HepG2 (cell line): Measurements from ENCODE around the gene LRTM2. TPM values are rescaled to one million over a fixed set of nuclear protein-coding genes. Genes with fewer than 3 reads are reported as not detected.

Experiments
- ATF3 ChIP-seq: sonication (generic); formaldehyde crosslinking; IDR thresholded peaks from 2 replicates; pipeline ENCODE4 v1.4.0; 2020; ENCODE audit warnings: missing genetic modification reagents
- EP300 ChIP-seq, 3 experiments: sonication (generic) in 1 of 3; formaldehyde crosslinking in 1 of 3; IDR thresholded peaks; 2 replicates each; pipeline versions ENCODE4 v1.5.1 to v1.6.1; 2011 to 2020; ENCODE audit warnings: low read depth in 2 of 3, low read length in 2 of 3, borderline replicate concordance in 1 of 3, improper control_type of control experiment in 1 of 3, mild to moderate bottlenecking in 1 of 3, missing genetic modification reagents in 1 of 3, moderate library complexity in 1 of 3
- HMG20B ChIP-seq: conservative IDR thresholded peaks from 2 replicates; pipeline ENCODE4 v1.6.1; 2016; ENCODE audit warnings: missing genetic modification reagents, missing compliant biosample characterization
- ISL2 ChIP-seq: sonication (generic); formaldehyde crosslinking; IDR thresholded peaks from 2 replicates; pipeline ENCODE4 v1.5.0; 2020; ENCODE audit warnings: missing genetic modification reagents
- NONO ChIP-seq, 2 experiments: fragments of 450-650 bp in 1 of 2; sonication (generic) in 1 of 2; formaldehyde crosslinking in 1 of 2; IDR thresholded peaks in 1 of 2; conservative IDR thresholded peaks in 1 of 2; 2 replicates each; pipeline versions ENCODE4 v1.6.1 to v1.8.0; 2017 to 2022; ENCODE audit warnings: mild to moderate bottlenecking in 1 of 2, missing genetic modification reagents in 1 of 2, moderate library complexity in 1 of 2
- SALL1 ChIP-seq: sonication (generic); formaldehyde crosslinking; IDR thresholded peaks from 2 replicates; pipeline ENCODE4 v1.8.0; 2022; ENCODE audit warnings: mild to moderate bottlenecking, missing genetic modification reagents
- ZNF383 ChIP-seq: sonication (generic); formaldehyde crosslinking; IDR thresholded peaks from 2 replicates; pipeline ENCODE4 v1.4.0; 2020; ENCODE audit warnings: missing genetic modification reagents, mild to moderate bottlenecking, borderline replicate concordance
- ZNF562 ChIP-seq: sonication (generic); formaldehyde crosslinking; IDR thresholded peaks from 2 replicates; pipeline ENCODE4 v1.8.0; 2022; ENCODE audit warnings: missing genetic modification reagents, borderline replicate concordance
- ZNF563 ChIP-seq: sonication (generic); formaldehyde crosslinking; IDR thresholded peaks from 2 replicates; pipeline ENCODE4 v1.8.0; 2022; ENCODE audit warnings: mild to moderate bottlenecking, moderate library complexity, missing genetic modification reagents
- polyA plus RNA-seq, 8 experiments: library from polyadenylated mRNA; depleted of rRNA in 3 of 8; stranded (reverse) in 7 of 8; unstranded in 1 of 8; fragments of >200 nt; fragmentation: Illumina TruSeq in 4 of 8; extraction: Trizol in 4 of 8; gene quantifications; 2 replicates each; pipeline versions ENCODE4 v1.2.1 to v1.2.3, GENCODE V29; 2011 to 2016; ENCODE audit warnings: low read depth in 4 of 8, missing spikeins in 1 of 8, mixed read lengths in 1 of 8; ENCODE audit not compliant: insufficient read depth in 1 of 8
- total RNA-seq, 5 experiments: library from RNA; depleted of rRNA; stranded (reverse); fragments of >200 nt; fragmentation: Illumina TruSeq; extraction: Trizol; gene quantifications; 2 replicates each; pipeline ENCODE4 v1.2.3, GENCODE V29; 2016; ENCODE audit warnings: low read depth in 1 of 5
- TF ChIP-seq, protein P1 (sequence below), 2 experiments: fragments of 450-650 bp in 1 of 2; sonication (generic) in 1 of 2; formaldehyde crosslinking in 1 of 2; IDR thresholded peaks; 2 replicates each; pipeline versions ENCODE4 v1.6.1 to v1.8.0; 2016 to 2022; ENCODE audit warnings: antibody characterized with exemption in 1 of 2, mild to moderate bottlenecking in 1 of 2, missing genetic modification reagents in 1 of 2
- TF ChIP-seq, protein P2 (sequence below): conservative IDR thresholded peaks from 2 replicates; pipeline ENCODE4 v1.6.1; 2018; ENCODE audit warnings: missing genetic modification reagents
- TF ChIP-seq, protein P3 (sequence below): sonication (generic); formaldehyde crosslinking; conservative IDR thresholded peaks from 2 replicates; pipeline ENCODE4 v1.8.0; 2022; ENCODE audit warnings: low read depth, missing genetic modification reagents

Gene LRTM2
- total and polyA plus RNA-seq, 2 of the 13 experiments (the other 11 are each of a cell fraction or from before 2014, with no cell fraction given), result 0.09 TPM; not detected in 1

DNA sequence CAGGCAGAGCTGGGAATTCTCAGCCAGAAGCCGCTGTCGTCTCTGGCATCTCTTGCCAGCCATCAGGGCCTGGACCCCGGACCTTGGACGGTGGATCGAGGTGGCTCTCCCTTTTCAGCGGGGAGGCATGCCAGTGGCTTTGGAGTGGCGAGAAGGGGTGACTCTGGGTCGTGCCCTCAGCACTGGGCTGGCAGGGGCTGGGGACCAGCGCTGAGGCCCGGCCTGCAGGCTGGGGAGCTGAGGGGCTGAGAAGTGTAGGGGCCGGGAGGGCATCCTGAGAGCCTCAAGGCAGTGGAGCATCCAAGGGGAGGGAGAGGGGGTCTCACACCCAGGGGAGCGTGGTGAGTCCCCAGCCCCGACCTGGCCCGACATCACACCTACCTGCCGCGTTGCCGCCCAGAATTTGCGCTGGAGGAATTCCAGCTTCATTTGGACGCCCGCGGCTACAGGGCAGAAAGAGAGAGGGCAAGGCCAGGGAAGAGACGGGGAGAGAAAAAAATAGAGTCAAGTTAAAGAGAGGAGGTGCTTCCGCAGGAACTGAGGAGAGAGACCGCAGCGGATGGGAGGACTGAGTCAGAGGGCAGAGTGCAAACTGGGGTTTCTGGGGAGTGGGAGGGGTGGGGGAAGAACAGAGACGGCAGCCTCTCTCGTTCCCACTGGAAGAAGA lies 9.0 kb upstream of the LRTM2 start (continued):
- TF ChIP-seq, protein P1, sequence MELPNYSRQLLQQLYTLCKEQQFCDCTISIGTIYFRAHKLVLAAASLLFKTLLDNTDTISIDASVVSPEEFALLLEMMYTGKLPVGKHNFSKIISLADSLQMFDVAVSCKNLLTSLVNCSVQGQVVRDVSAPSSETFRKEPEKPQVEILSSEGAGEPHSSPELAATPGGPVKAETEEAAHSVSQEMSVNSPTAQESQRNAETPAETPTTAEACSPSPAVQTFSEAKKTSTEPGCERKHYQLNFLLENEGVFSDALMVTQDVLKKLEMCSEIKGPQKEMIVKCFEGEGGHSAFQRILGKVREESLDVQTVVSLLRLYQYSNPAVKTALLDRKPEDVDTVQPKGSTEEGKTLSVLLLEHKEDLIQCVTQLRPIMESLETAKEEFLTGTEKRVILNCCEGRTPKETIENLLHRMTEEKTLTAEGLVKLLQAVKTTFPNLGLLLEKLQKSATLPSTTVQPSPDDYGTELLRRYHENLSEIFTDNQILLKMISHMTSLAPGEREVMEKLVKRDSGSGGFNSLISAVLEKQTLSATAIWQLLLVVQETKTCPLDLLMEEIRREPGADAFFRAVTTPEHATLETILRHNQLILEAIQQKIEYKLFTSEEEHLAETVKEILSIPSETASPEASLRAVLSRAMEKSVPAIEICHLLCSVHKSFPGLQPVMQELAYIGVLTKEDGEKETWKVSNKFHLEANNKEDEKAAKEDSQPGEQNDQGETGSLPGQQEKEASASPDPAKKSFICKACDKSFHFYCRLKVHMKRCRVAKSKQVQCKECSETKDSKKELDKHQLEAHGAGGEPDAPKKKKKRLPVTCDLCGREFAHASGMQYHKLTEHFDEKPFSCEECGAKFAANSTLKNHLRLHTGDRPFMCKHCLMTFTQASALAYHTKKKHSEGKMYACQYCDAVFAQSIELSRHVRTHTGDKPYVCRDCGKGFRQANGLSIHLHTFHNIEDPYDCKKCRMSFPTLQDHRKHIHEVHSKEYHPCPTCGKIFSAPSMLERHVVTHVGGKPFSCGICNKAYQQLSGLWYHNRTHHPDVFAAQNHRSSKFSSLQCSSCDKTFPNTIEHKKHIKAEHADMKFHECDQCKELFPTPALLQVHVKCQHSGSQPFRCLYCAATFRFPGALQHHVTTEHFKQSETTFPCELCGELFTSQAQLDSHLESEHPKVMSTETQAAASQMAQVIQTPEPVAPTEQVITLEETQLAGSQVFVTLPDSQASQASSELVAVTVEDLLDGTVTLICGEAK (IDR thresholded peaks at IDR 0.05), result no peak
- TF ChIP-seq, protein P1 (CRISPR knock-in tag; IDR thresholded peaks at IDR 0.05), result peak; percentile 3; the same call in 1 of the 2 replicates
- TF ChIP-seq EP300 (IDR thresholded peaks at IDR 0.05; ENCODE audit: low read depth in 2 of 2, low read length in 2 of 2) (peak in 1 of 2 experiments; percentile 55; a peak in 1 of 4 replicates), EP300 (CRISPR knock-in tag; IDR thresholded peaks at IDR 0.05; ENCODE audit: borderline replicate concordance) (no peak), ZNF563 (0 out of 2 replicates have a peak, but pooled peaks have one; percentile 39), ATF3 (peak; percentile 30; the same call in 1 of the 2 replicates), NONO (IDR thresholded peaks at IDR 0.05) (no peak), NONO (CRISPR knock-in tag; conservative IDR thresholded peaks at IDR 0.05) (no peak), ISL2 (CRISPR knock-in tag) (no peak), ZNF562 (CRISPR knock-in tag) (no peak), ZNF383 (CRISPR knock-in tag) (no peak), SALL1 (CRISPR knock-in tag) (0 out of 2 replicates have a peak, but pooled peaks have one; percentile 9), HMG20B (CRISPR knock-in tag) (no peak)
- TF ChIP-seq, protein P2, sequence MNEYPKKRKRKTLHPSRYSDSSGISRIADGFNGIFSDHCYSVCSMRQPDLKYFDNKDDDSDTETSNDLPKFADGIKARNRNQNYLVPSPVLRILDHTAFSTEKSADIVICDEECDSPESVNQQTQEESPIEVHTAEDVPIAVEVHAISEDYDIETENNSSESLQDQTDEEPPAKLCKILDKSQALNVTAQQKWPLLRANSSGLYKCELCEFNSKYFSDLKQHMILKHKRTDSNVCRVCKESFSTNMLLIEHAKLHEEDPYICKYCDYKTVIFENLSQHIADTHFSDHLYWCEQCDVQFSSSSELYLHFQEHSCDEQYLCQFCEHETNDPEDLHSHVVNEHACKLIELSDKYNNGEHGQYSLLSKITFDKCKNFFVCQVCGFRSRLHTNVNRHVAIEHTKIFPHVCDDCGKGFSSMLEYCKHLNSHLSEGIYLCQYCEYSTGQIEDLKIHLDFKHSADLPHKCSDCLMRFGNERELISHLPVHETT, result 0 out of 2 replicates have a peak, but pooled peaks have one; percentile 22
- TF ChIP-seq, protein P3, sequence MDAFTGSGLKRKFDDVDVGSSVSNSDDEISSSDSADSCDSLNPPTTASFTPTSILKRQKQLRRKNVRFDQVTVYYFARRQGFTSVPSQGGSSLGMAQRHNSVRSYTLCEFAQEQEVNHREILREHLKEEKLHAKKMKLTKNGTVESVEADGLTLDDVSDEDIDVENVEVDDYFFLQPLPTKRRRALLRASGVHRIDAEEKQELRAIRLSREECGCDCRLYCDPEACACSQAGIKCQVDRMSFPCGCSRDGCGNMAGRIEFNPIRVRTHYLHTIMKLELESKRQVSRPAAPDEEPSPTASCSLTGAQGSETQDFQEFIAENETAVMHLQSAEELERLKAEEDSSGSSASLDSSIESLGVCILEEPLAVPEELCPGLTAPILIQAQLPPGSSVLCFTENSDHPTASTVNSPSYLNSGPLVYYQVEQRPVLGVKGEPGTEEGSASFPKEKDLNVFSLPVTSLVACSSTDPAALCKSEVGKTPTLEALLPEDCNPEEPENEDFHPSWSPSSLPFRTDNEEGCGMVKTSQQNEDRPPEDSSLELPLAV (CRISPR knock-in tag), result no peak
